Retinal pigment epithelial cell (primary cell): ENCODE results near the gene UBE2L3.
"Not testable (repeated sequence)": the region's sequence is repeated elsewhere in the genome, so short reads cannot be mapped to it uniquely, and the experiment has no call there.

Experiments
- DNase-seq: peaks from one replicate; pipeline ENCODE4 v3.0.0-alpha.2; 2010; ENCODE audit warnings: low read depth
- H3K4me3 ChIP-seq: 2 replicates; pipeline ENCODE4 v1.5.1; 2011; ENCODE audit warnings: mild to moderate bottlenecking, low read length, control low read depth, moderate library complexity
- TF ChIP-seq, protein P1 (sequence below): conservative IDR thresholded peaks from 2 replicates; pipeline ENCODE4 v1.5.1; 2011; ENCODE audit warnings: low read depth, low read length, control low read depth, inconsistent platforms

UBE2L3 gene

DNA sequence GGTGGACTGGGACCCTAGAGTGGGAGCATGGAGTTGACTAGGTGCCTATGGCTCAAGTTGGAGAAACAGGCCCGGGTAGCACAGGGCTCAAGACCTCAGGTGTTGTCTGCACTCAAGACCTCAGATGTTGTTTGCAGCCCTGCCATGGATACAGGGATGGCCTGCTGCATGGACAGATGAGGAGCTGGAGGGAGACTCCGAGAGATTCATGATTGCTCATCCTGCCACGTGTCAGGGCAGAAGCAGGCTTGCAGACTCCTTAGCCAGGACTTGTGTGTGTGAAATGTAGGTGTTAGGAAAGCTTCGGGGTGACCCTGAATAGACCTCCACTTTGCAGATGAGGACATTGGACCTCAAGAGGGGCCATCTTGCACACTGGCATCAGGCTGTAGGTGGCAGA is 66.0 kb downstream of the UBE2L3 start:
- no peak for DNase-seq
- TF ChIP-seq, protein P1, sequence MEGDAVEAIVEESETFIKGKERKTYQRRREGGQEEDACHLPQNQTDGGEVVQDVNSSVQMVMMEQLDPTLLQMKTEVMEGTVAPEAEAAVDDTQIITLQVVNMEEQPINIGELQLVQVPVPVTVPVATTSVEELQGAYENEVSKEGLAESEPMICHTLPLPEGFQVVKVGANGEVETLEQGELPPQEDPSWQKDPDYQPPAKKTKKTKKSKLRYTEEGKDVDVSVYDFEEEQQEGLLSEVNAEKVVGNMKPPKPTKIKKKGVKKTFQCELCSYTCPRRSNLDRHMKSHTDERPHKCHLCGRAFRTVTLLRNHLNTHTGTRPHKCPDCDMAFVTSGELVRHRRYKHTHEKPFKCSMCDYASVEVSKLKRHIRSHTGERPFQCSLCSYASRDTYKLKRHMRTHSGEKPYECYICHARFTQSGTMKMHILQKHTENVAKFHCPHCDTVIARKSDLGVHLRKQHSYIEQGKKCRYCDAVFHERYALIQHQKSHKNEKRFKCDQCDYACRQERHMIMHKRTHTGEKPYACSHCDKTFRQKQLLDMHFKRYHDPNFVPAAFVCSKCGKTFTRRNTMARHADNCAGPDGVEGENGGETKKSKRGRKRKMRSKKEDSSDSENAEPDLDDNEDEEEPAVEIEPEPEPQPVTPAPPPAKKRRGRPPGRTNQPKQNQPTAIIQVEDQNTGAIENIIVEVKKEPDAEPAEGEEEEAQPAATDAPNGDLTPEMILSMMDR, result no peak
- H3K4me3 ChIP-seq, result no peak overlapping the region

GRCh38 chr22:21634081-21634480 is 66.6 kb downstream of the UBE2L3 start:
- no peak overlapping the region for H3K4me3 ChIP-seq
- TF ChIP-seq, protein P1, result no peak
- DNase-seq, result no peak

GRCh38 chr22:21634844-21635243 is 67.3 kb downstream of the UBE2L3 start:
- TF ChIP-seq, protein P1, result no peak
- no peak for DNase-seq
- no peak overlapping the region for H3K4me3 ChIP-seq

DNA sequence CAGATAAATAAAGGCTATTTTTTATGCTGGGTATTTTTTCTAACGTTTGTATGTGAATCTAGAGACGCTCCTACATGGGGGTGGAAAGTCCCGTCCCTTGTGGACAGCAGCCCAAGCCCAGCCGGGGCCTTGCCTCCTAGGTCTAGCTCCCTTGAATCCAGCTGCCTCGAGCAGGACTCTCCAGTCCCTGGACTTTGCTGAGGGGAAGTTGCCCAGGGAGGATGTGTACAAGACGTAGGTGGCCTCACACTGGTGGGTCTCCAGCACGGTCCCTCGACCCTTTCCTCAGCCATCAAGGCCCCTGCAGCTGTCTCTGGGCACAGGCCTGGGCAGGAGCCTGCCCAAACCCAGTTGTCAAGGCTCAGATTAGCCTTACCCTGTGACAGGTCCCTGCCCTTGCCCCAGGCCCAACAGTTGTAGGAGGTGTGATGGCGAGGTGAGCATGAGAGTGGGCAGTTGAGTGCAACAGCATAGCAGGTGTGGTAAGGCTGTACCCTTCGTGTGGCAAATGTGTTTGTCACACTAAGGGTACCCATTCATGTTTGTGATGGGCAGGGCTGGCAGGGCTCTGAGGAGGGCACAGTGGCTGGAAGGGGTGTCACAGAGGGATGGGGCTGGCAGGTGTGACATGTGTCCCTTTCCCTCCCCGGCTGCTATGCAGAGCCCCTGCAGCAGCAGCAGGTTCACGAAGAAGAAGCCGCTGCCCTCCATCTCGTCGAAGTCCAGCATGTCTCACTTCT is 68.4 kb downstream of the UBE2L3 start:
- TF ChIP-seq, protein P1, result no peak
- DNase-seq, result no peak
- H3K4me3 ChIP-seq, result no peak overlapping the region

DNA sequence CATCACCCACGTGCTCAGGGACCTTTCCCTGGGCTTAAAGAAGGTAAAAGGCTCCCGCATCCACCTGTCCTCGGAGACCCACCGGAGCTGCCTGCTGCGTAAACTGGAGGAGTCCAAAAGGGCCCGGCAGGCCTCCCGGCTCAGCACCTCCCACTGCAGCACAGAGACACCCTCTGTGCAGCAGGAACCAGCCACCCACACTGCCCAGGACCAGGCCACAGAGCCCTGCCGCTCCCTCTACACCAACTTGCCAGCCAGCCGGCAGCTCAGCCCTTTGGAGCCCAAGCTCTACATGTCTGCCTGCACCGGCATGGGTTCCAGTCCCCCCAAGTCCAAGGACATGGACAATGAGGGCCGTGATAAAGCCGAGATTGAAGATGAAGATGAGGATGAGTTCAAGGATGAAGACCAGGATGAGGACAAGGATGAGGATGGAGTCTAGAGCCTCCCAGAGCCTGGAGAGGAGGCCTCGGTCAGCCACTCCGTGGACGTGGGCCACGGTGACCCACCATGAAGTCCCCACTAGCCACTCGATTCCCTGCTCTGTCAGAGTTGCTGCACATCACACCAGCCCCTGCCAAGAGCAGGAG is 69.2 kb downstream of the UBE2L3 start:
- H3K4me3 ChIP-seq, result no peak overlapping the region
- no peak for DNase-seq
- TF ChIP-seq, protein P1, result no peak

GRCh38 chr22:21637450-21637849 is 69.9 kb downstream of the UBE2L3 start:
- not testable (repeated sequence) for DNase-seq, H3K4me3 ChIP-seq

- DNase-seq, result no peak
- no peak overlapping the region for H3K4me3 ChIP-seq
- TF ChIP-seq, protein P1, result no peak
Observed at GRCh38 chr22:21639359-21639758, 71.8 kb downstream of the UBE2L3 start.
